HG02852 (cell line): ENCODE results near the gene SLN.

Experiments
- ATAC-seq: cut with Tn5 transposase; IDR thresholded peaks from one replicate; pipeline ENCODE4 v1.9.1; 2021; ENCODE audit warnings: mild to moderate bottlenecking, moderate library complexity; ENCODE audit not compliant: unreplicated experiment

The SLN gene

GRCh38 chr11:107688322-107688918, 23.4 kb downstream of the SLN start:
- ATAC-seq: no peak

- no peak for ATAC-seq
Measured at GRCh38 chr11:107683807-107684206, 28.0 kb downstream of the SLN start.

GRCh38 chr11:107683061-107683460, 28.8 kb downstream of the SLN start:
- no peak for ATAC-seq

GRCh38 chr11:107682572-107682971, 29.3 kb downstream of the SLN start:
- ATAC-seq: no peak

- ATAC-seq: no peak
Measured at GRCh38 chr11:107682171-107682570, 29.7 kb downstream of the SLN start.

DNA sequence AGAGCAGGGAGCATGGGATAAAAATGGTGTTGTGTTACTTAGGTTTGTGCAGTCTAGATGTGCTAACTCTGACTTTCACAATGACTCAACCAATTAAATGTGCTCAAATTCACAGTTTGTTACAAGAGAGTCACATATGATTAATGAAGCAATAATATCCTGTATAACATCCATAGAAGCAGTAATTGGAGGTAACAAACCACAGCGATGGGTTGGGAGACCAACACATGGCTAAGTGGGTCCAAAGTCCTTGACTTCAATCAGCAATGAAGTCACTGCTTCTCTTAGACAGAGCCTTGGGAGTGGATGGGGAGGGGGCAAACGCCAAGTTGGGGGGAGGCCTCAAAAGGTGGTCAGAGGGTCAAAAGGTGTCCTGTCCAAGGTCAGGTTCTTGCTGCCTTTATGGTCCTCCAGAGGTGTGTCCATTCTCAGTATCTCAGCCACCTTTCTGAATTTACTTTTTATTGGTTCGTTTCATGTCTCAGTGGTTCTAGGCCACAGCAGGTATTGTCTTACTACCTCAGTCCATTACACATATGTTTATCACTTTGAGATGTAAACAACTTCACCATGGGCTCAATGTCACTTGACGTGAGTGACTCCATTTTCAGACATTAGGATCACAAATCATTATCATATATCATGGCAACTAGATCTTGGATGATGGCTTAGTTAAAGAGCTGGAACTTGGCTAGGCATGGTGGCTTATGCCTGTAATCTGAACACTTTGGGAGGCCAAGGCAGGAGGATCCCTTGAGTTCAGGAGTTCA, 32.4 kb downstream of the SLN start:
- ATAC-seq: no peak

DNA sequence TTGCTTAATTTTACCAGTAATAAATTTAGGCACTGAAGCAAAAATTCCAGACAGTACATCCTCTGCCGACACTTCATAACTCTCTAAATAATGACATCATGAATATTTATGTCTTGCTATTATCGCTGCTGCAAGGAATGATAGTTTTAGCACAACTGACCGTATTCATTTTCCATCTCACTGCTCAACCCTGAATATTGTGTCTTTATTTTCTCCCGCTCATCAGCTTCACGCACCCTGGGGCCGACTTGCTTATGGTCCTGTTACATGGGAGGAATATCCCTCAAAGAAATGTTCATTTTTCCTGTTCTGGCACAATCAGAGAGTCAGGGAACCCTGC, 33.3 kb downstream of the SLN start:
- no peak for ATAC-seq

DNA sequence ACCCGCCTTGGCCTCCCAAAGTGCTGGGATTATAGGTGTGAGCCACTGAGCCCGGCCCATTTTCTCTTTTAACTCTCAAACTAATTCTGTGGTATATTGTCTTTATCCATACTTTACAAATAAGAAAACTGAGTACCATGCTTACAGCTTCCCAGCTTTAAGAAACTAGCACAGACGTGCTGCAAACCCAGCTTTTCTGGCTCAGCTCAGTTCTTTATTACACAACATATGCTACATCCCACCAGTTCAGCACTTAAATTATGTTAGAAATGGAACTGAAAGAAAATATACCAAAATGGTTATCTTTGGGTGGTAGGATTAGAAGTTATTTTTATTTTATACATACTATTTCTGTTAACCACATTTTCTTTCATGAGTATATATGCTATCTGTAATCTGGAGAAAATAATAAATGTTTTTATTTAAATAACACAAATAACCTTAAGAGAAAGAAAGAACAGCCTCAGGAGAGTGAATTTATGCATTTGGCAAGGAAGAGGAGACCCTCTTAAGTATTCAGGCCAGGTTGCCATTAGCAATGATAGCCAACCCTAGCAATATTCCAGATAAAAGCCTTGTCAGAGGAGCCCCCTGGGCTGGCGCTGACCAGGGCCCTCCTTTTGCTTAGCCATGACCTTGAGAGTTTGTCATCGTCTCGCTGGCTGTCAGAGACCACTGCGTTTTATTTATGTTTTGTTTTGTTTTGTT, 33.8 kb downstream of the SLN start:
- no peak for ATAC-seq

DNA sequence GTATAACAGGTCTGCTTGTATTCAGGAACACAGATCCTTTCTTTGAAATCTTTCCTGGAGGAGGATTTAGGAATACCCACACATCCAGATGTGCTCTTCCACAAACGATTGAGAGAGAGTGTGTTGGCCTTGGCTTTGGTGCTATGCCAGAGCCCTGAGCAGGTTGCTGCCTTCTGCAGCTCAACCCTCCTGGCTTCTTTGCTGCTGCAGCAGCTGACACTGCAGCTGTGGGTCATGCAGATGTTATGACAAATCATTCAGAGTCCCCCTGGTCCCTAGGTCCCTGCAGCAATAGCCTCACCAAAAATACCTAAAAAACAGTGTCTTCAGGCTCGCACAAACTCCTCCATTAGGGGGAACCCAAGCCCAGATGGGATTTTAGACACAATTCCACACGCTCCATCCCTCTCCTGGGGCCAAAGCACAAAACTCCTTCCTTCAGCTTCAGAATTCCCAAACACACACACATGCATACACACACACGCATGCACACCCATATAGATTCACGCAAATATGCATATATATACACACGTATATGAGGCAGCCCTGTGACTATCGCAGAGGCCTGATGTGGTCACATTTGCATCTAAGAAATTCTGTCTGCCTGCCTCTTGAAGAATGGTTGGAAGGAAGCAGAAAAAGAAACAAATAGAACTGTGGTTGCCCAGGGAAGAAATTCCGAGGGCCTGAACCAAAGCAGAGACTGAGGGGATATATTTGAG, 35.4 kb downstream of the SLN start:
- ATAC-seq: no peak

- no peak for ATAC-seq
Measured at GRCh38 chr11:107675902-107676301, 36.0 kb downstream of the SLN start.

- ATAC-seq: no peak
Measured at GRCh38 chr11:107669893-107670601, 41.8 kb downstream of the SLN start.

GRCh38 chr11:107669191-107669740, 42.6 kb downstream of the SLN start:
- ATAC-seq: no peak

DNA sequence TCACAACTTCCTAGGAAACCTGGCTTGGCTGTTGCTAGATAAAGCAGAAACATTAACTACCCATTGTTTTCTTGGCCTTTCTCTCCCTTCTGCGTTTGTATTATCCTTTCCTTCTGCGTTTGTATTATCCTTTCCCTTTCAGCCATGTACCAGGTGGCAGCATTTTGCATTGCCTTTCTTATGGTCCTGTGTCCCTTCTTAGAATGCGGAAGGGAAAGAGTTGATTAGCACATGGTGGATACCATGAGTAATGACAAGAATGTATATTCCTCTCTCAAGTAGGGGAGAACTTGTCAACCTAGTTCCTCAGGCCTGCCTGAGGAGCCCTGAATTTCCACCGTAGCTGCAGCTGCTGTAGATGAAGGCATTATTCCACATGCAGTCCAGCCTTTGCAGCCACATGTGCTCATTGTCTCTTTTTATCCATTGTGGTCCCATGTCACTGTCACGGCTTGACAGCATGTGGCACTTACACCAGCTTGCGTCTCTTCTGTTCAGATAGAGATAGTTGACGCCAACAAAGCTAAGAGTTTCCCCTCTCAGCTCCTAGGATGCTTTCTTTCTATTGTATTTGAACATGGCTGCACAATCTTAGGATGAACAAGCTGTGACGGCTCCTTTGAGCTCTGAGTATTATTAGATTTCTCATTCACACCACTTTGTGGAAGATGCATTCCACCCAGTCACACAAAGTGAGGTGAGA, 44.8 kb downstream of the SLN start:
- ATAC-seq: no peak

- ATAC-seq: no peak
Measured at GRCh38 chr11:107665018-107665417, 46.8 kb downstream of the SLN start.

GRCh38 chr11:107661656-107662055, 50.2 kb downstream of the SLN start:
- no peak for ATAC-seq

DNA sequence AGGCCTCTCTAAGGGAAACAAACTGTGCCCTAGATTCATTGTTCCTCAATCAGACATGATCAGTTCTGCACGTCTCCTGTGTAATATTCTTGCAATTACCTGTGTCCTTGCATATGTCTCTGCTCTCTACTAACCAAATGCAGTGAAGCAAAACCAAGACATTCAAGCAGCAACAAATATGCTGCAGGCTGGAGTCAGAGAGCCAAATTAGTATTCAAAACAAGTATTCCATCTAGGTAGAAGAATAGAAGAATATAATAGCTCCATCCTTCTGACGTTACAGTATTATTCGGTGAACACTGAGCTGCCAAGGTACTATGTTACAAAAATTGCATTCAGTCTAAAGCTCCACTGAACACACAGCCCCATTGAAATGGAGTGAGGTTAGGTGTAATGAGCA, 51.8 kb downstream of the SLN start:
- ATAC-seq: no peak

GRCh38 chr11:107659310-107659709, 52.5 kb downstream of the SLN start:
- no peak for ATAC-seq
